AG04449 (cell line): Measurements from ENCODE around the gene TAF1C.

Experiments used
- CTCF ChIA-PET: fragments of 350-600 bp; formaldehyde crosslinking; extraction: SDS; loops from one replicate; lab custom pipeline; 2021; ENCODE audit warnings: antibody characterized with exemption; lab: Yijun Ruan, JAX
- POLR2A ChIA-PET: fragments of 400-600, 350-600 bp; formaldehyde crosslinking; extraction: SDS; loops from one replicate; lab custom pipeline; 2020; ENCODE audit warnings: antibody characterized with exemption, inconsistent platforms; lab: Yijun Ruan, JAX
- DNase-seq: peaks from one replicate; pipeline ENCODE4 v3.0.0-alpha.2; 2010; ENCODE audit warnings: low read depth, low spot score
- H3K4me3 ChIP-seq: 2 replicates; pipeline ENCODE4 v1.5.1; 2011; ENCODE audit warnings: low read depth, mild to moderate bottlenecking, control low read depth, low read length
- TF ChIP-seq, protein P1 (sequence below): IDR thresholded peaks from one replicate; pipeline ENCODE4 v1.5.1; 2011; ENCODE audit warnings: mild to moderate bottlenecking, moderate library complexity, low read length, control low read depth, inconsistent platforms; ENCODE audit not compliant: insufficient read depth; ENCODE audit errors: missing control alignments

TAF1C gene

DNA sequence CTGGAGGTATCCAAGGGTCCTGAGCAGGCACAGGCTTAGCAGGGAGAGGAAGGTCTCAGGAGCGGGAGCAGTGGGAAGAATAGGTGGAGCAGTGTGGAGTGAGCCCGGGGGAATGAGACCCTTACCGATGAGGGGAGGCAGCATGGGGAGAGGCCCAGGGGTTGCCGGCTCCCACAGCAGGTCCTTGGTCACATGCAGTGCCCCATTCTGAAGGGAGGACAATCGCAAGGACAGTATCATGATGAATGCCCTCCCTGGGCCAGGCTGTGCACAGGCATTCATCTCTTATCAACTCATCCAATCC lies 3.3 kb downstream of the TAF1C start:
- no peak for DNase-seq
- H3K4me3 ChIP-seq: no peak overlapping the region
- CTCF ChIA-PET: interaction anchor here (1.0 to 6.4 kb wide), 5 partner anchors 8 to 497 kb away, joined by 3 to 116 read pairs (median 4); no protein-coding TSS in a partner anchor
- TF ChIP-seq, protein P1, sequence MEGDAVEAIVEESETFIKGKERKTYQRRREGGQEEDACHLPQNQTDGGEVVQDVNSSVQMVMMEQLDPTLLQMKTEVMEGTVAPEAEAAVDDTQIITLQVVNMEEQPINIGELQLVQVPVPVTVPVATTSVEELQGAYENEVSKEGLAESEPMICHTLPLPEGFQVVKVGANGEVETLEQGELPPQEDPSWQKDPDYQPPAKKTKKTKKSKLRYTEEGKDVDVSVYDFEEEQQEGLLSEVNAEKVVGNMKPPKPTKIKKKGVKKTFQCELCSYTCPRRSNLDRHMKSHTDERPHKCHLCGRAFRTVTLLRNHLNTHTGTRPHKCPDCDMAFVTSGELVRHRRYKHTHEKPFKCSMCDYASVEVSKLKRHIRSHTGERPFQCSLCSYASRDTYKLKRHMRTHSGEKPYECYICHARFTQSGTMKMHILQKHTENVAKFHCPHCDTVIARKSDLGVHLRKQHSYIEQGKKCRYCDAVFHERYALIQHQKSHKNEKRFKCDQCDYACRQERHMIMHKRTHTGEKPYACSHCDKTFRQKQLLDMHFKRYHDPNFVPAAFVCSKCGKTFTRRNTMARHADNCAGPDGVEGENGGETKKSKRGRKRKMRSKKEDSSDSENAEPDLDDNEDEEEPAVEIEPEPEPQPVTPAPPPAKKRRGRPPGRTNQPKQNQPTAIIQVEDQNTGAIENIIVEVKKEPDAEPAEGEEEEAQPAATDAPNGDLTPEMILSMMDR: no peak
- POLR2A ChIA-PET: no interaction called here

DNA sequence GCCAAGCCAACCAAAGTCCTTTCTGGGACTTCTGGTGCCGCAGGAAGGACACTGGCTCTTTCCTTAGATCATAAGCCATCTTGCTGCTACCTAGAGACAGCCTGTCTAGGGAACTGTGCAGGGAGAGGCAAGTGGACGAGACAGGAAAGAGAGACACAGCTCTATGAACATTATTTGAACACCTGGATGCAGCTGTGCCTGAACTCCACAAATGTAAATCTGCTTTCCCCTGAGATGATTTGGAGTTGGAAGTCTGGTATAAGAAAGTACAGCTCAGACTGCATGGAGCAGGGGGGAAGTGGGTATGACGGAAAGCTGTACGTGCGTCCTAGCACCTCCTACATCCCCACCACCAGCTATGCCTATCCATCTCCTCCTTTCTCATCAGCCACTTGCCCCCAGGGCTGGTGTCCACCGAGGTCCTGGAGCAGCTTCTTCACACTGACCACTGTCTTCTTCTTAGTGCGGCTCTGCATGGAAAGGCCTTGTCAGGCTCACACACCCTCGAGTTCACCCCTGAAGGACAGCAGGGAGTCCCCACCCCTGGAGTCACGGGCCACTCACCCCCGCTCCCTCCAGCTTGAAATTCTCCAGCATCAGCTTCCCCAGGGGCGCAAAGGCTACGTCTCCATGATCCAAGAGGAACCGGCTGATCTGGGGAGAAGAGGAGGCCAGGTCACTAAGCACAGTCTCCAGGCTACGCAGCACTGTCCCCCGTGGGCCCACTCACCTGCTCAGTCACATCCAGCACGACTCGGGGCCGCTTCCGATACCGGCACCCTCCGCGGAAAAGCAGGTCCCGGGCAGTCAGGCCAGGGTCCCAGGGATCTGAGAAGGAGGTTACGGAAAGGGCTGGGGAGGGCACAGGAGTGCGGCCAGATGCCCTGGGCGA lies 3.9 kb downstream of the TAF1C start:
- H3K4me3 ChIP-seq: no peak overlapping the region
- POLR2A ChIA-PET: no interaction called here
- CTCF ChIA-PET: interaction anchor here (1.0 to 6.4 kb wide), 4 partner anchors 7 to 498 kb away, joined by 3 to 116 read pairs (median 4); no protein-coding TSS in a partner anchor
- no peak for DNase-seq
- TF ChIP-seq, protein P1: no peak

DNA sequence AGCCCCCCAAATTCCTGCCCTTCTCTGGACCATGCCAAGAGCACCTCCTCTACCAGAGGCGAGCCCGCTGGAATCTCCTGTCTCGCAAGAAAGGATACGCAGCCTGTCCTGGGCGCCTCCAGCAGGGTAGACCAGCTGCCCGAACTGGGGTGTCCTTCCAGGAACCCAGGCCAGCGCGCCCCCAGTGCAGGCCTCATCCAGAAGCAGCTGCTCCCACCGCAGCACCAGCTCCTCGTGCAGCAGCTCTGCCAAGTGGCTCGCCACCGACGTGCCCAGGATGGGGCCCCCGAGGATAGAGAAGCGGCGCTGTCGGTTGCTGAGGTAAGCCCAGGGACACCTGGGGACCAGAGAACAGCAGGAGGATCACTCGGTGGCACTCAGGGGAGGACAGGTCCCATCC lies 4.8 kb downstream of the TAF1C start:
- TF ChIP-seq, protein P1: no peak
- ChIA-PET POLR2A (no interaction called here), CTCF (interaction anchor here (0.8 to 1.2 kb wide), 3 partner anchors 95 to 226 kb away, joined by 3 to 4 read pairs (median 4); no protein-coding TSS in a partner anchor)
- no peak for DNase-seq
- no peak overlapping the region for H3K4me3 ChIP-seq

DNA sequence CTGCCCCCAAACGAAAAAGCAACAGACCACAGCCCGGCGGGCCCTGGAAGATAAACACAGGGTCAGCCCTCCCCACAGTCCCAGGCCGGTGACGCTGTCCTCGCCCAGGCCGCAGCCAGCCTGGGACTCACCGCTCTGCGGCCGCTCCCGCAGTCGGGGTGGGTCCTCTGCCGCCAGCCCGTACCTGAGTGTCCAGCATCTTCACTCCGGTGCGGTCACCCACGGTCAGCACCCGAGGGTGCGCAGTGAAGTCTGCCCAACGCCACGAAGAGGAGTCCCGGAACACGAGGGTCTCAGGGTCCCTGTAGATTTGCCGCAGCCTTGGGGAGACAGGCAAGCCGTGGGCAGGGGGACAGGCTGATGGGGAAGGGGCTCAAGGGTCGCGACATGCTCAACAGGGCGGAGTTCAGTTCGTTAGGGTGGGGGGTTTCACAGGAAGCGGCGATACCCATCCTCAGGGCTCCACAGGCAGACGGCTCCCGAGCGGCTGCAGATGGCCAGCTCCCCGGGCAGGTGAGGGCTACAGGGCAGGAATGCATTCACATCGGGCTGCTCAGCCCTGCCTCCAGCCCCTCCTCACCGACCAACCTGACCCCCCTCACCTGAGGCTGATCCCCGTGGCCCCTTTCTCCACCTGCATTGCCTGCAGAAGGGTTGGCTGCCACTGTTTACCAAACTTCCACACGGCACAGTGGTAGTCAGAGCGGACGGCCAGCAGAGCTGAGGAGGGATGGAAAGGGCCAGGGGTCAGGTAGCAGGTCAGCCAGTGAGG lies 5.5 kb downstream of the TAF1C start:
- TF ChIP-seq, protein P1: no peak
- no peak overlapping the region for H3K4me3 ChIP-seq
- ChIA-PET CTCF (interaction anchor here (0.8 to 1.2 kb wide), 3 partner anchors 96 to 225 kb away, joined by 3 to 4 read pairs (median 4); no protein-coding TSS in a partner anchor), POLR2A (no interaction called here)
- no peak for DNase-seq

DNA sequence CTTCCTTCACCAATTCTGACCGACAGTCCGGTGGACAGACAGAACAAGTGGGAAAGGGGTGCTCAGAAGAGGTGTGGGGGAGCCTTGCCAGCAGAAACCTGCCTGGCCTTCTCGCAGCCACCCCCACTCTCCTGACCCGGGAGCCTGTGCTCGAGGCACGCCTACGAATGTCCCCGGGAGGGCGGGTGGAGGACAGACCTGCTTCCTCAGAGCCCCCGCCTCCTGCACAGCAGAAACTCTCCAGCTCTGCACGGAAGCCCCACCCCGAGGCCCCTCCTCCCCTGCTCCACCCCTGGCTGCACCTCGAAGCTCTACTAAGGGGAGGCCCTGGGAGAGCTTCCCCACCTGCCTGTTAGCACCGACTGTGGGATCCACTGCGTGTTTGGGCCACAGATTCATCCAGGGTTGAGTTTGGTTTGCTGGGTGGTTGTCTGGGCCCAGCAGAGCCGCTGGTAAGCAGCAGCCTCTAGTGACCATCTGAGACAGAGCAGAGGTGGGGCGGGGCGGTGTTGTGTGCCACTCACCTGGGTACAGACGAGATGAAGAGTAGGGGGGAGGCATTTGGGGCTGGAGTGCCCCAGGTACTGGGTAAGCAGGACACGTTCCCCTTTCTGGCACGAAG lies 6.2 kb downstream of the TAF1C start:
- TF ChIP-seq, protein P1: no peak
- no peak for DNase-seq
- no peak overlapping the region for H3K4me3 ChIP-seq
- ChIA-PET CTCF (interaction anchor here (1.9 kb wide), 1 partner anchor 96 kb away, joined by 9 read pairs; no protein-coding TSS in a partner anchor), POLR2A (no interaction called here)
